GM15510 (cell line): ENCODE measurements around the gene SYNPO2.

Source experiments
- POLR2A ChIP-seq: IDR thresholded peaks from 3 replicates; pipeline ENCODE4 v1.6.1; 2011; ENCODE audit warnings: borderline replicate concordance; ENCODE audit not compliant: insufficient read length; ENCODE audit errors: extremely low read depth

The SYNPO2 gene

GRCh38 chr4:119025916-119026661 lies 137.4 kb downstream of the SYNPO2 start:
- no peak for TF ChIP-seq POLR2A

DNA sequence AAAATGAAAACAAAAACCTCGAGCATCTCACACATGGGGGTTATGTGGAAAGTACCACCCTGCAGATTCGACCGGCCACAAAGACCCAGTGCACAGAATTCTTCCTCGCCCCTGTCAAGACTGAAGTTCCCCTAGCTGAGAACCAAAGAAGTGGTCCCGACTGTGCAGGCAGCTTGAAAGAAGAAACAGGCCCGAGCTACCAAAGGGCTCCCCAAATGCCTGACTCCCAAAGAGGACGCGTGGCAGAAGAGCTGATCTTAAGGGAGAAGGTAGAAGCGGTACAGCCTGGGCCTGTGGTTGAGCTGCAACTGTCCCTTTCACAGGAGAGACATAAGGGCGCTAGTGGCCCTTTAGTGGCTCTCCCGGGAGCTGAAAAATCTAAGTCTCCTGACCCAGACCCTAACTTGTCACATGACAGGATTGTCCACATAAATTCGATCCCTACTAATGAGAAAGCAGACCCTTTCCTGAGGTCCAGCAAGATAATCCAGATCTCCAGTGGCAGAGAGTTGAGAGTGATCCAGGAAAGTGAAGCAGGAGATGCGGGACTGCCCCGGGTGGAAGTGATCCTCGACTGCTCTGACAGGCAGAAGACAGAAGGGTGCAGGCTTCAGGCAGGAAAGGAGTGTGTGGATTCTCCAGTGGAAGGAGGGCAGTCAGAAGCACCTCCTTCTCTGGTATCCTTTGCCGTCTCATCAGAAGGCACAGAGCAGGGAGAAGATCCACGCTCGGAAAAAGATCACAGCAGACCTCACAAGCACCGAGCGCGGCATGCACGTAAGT lies 138.2 kb downstream of the SYNPO2 start:
- TF ChIP-seq POLR2A = no peak

DNA sequence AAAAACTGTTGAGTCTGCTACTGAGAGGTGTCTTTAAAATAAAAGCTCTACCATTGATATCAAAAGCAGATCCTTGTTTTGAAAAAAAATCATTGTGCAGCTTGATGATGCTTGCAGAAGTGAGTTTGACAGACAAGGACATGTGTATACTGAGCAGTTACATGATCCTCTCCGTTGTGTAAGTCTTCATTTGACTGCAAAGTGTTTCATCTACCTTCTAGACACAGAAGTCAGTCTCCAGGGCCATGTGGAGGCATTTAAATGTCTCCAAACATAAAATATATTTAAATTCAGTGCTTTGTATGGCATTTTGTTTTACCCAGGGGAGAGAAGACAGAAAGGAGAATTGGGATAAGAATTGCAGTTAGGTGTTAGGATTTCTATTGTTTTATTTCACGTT lies 139.2 kb downstream of the SYNPO2 start:
- no peak for TF ChIP-seq POLR2A

DNA sequence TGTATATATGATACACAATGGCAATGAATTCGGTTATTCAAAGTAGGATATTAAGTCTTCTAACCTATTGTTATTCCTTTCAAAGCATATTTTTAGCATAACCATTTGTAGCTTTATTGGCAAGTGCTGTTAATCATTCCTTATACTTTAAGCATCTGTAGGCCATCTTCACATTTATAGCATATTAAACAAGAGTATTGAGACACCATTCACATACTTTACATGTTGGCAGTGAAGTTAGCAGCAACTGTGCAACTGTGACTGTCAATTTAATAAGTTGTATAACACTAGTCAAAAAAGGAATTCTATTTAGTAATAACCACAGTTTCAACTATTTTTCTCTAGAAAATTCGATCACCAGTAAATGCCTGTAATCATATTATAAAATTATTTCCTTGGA lies 139.6 kb downstream of the SYNPO2 start:
- no peak for TF ChIP-seq POLR2A

DNA sequence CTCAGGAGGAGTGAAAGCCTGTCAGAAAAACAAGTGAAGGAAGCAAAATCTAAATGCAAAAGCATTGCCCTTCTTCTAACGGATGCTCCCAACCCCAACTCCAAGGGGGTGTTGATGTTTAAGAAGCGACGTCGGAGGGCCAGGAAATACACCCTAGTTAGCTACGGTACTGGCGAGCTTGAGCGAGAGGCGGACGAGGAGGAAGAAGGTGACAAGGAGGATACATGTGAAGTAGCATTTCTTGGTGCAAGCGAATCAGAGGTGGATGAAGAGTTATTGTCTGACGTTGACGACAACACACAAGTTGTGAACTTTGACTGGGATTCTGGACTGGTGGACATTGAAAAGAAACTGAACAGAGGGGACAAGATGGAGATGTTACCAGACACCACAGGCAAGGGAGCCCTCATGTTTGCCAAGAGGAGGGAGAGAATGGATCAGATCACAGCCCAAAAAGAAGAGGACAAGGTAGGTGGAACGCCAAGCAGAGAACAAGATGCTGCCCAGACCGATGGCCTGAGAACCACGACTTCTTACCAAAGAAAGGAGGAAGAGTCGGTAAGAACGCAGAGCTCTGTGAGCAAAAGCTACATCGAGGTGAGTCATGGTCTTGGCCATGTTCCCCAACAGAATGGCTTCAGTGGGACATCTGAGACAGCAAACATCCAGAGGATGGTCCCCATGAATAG lies 141.3 kb downstream of the SYNPO2 start:
- TF ChIP-seq POLR2A = no peak

DNA sequence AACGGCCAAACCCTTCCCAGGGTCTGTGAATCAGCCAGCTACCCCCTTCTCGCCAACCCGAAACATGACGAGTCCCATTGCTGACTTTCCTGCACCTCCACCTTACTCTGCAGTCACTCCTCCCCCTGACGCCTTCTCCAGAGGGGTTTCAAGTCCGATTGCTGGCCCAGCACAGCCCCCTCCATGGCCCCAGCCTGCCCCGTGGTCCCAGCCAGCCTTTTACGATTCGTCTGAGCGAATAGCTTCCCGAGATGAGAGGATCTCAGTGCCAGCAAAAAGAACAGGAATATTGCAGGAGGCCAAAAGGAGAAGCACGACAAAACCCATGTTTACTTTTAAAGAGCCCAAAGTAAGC lies 141.9 kb downstream of the SYNPO2 start:
- TF ChIP-seq POLR2A = no peak

DNA sequence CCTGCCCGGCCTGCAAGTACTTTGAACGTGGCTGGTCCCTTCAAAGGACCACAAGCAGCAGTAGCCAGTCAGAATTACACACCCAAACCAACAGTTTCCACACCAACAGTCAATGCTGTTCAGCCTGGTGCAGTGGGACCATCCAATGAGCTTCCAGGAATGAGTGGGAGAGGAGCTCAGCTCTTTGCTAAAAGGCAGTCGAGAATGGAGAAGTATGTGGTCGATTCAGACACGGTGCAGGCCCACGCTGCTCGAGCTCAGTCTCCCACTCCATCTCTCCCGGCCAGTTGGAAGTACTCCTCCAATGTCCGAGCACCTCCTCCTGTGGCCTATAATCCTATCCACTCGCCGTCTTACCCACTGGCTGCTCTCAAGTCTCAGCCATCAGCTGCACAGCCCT lies 142.6 kb downstream of the SYNPO2 start:
- TF ChIP-seq POLR2A = no peak

DNA sequence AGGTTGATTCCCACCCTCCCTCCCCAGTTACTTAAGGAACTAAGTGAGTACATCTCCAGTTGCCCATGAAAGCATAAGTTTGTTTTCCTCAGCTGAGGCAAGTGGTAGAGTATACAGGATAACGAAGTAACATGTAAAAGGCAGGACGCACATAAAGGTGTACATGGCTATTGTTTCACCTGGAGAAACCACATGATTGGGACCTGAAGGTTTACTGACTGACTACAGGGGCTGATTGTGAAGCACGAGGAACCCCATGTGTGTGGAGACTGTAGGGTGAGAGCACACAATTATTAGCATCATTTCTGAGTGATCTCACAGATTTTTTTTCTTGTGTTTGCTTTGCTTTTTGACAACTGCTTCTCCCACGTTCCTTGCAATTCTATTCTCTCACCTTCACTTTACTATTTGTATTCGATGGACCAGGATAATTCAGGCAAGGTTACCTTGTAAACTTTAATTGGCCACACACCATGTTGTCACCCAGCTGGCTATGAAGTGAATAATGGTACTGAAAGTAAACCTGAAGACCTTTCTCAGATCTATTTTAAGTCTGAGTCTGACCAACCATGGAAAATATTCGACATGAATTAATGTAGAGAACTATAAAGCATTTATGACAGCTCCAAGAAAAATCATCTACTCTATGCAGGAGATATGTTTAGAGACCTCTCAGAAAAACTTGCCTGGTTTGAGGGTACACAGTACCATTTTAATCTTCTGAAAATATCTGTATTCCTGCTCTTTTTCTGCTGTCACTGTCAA lies 144.4 kb downstream of the SYNPO2 start:
- TF ChIP-seq POLR2A = no peak

GRCh38 chr4:119034276-119035008 lies 145.8 kb downstream of the SYNPO2 start:
- no peak for TF ChIP-seq POLR2A

DNA sequence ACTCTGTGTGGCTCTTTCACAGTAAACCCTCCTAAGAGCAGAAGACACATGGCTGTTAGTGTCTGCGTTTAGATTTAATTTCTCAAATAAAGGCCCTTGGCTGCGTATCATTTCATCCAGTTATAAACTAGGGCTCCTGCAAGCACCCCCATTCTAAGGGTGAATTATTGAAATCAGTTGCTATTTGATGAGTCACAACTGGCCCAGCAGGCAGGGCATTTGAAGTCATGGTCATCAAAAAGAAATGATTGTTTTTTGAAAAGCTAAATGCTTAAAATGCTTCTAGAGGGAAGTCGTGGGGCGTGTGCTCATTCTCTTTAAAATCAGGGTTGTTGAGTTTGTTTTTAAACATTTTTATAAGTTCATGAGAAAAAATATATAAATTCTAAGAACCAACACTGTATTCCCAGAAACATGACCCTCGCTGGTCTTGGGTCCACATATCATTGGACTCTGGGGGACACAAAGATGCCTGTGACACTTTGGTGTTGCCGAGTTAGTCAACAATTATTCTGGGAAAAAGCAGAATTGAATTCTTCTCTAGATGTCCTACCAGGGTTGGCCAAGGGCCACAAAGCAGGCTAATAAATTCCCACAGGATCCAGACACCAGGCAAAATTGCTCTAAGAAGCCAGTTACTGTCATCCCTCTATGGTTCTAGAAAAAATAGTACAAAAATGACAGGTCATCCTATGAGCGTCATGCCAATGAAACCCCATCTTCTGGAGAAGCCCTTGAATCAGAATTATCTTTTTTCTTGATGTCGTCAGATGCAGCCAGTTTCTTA lies 147.5 kb downstream of the SYNPO2 start:
- TF ChIP-seq POLR2A = no peak

DNA sequence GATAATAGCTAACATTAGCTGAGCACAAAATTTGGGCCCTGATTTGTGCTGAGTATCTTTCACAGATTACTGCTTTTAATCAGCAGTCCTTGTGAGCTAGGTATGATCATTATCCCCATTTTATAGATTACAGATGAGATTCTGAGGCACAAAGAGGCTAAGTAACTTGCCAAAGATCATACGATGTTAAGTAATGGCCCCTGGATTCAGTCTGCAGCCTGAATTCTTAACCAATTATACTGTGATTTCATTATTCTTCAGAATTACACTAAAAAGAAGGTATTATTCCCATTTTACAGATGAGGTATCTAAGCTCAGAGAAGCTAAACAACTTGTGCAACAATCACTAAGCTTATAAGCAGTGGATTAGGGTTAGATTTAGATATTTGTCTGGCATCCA lies 149.1 kb downstream of the SYNPO2 start:
- TF ChIP-seq POLR2A = no peak

- no peak for TF ChIP-seq POLR2A
These were observed 149.6 kb downstream of the SYNPO2 start for GRCh38 chr4:119038116-119038841.

DNA sequence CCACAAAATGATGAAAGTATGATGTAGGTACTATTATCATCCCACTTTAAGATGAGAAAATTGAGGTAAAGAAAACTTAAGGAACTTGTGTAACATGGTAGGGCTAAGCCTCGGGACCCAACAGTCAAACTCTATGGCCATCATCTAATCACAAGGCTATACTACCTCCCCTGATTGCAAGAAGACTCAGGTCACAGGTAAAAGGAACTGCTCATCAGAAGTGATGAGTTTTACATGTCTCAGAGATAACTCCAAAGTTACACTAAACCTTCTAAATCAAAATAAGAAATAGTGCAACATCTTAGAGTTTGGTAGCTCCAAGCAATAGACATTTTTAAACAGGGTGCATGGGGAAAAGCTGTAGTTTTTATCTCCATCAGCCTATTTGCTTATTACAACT lies 150.5 kb downstream of the SYNPO2 start:
- TF ChIP-seq POLR2A = no peak

DNA sequence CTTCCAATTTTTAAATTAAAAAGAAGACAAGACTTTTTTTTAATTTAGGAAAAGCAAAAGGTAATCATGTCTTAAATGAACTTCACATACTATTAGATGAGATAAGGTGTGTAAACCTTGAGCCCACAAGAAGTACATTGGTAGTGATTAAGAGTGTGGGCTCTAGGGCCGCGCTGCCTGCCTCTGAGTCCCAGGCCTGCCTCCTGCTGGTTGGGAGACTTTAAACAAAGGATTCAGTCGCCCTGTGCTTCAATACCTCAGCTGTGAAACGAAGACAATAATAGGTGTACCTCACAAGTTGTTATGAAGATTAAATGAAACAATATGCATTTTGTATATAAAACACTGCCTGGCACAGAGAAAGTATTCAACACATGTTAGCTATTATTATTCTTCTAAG lies 151.1 kb downstream of the SYNPO2 start:
- no peak for TF ChIP-seq POLR2A

DNA sequence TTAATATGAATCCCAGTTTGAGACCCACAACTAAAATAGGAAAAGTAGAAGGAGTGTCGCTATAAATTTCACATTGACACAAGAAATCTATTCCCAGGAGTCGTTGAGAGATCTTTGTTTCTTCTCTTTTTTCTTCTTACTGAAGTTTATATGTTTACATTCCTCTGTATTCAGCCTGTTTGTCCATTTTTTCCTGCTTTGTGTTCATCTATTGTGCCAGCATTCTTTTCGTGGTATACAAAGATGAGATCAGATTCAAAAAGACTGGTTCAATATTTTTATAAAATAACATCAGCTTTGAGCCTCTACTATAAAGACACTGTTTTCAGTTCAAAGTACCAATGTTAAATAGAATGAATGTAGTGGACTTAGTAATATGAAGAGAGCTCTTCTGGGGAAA lies 151.6 kb downstream of the SYNPO2 start:
- TF ChIP-seq POLR2A = no peak
